H1 (cell line): ENCODE data around the gene CLCF1. TPM values are rescaled to one million over a fixed set of nuclear protein-coding genes. Genes with fewer than 3 reads are reported as not detected.

Source experiments
- CTCF ChIA-PET: fragments of 300-600 bp; sonication (Branson Sonifier 250); formaldehyde crosslinking; loops from one replicate; lab custom pipeline; 2021; ENCODE audit not compliant: partially characterized antibody; lab: Charles Lee
- POLR2A ChIA-PET: fragments of 300-600 bp; sonication (Branson Sonifier 250); formaldehyde crosslinking; loops from one replicate; lab custom pipeline; 2021; ENCODE audit warnings: inconsistent platforms; ENCODE audit not compliant: partially characterized antibody; lab: Charles Lee
- DNase-seq, 2 experiments: peaks; one replicate each; pipeline versions ENCODE4 v3.0.0 to v3.0.0-alpha.2; 2010 to 2022; ENCODE audit warnings: low spot score in 2 of 2, low read depth in 1 of 2, mixed read lengths in 1 of 2
- FAIRE-seq: peaks from 2 replicates; lab custom pipeline; 2011; peaks lifted over from hg19 to GRCh38; lab: Jason Lieb, UNC
- H2AFZ ChIP-seq: 2 replicates; pipeline ENCODE4 v1.8.1; 2012; ENCODE audit warnings: low read length, inconsistent platforms
- H2AK5ac ChIP-seq: 2 replicates; pipeline ENCODE4 v1.6.1; 2013; ENCODE audit warnings: low read depth, low read length
- H2BK120ac ChIP-seq: replicated peaks from 2 replicates; pipeline ENCODE3; 2013; ENCODE audit warnings: low read depth, low read length, inconsistent platforms
- H2BK12ac ChIP-seq: 2 replicates; pipeline ENCODE4 v1.6.1; 2013; ENCODE audit warnings: low read depth, low read length
- H2BK15ac ChIP-seq: 2 replicates; pipeline ENCODE4 v1.6.1; 2013; ENCODE audit warnings: low read length
- H2BK20ac ChIP-seq: 2 replicates; pipeline ENCODE4 v1.6.1; 2013; ENCODE audit warnings: low read length
- H2BK5ac ChIP-seq: 2 replicates; pipeline ENCODE4 v1.6.1; 2013; ENCODE audit warnings: low read depth, low read length
- H3K14ac ChIP-seq: 2 replicates; pipeline ENCODE4 v1.6.1; 2013; ENCODE audit warnings: inconsistent platforms; ENCODE audit not compliant: insufficient read length
- H3K18ac ChIP-seq: 2 replicates; pipeline ENCODE4 v1.6.1; 2013; ENCODE audit warnings: low read length; ENCODE audit errors: extremely low read depth
- H3K23ac ChIP-seq: 2 replicates; pipeline ENCODE4 v1.6.1; 2013; ENCODE audit warnings: inconsistent platforms; ENCODE audit not compliant: insufficient read length
- H3K23me2 ChIP-seq: 2 replicates; pipeline ENCODE4 v1.6.1; 2013; ENCODE audit warnings: low read depth, low read length
- H3K27ac ChIP-seq: 2 replicates; pipeline ENCODE4 v1.6.1; 2011; ENCODE audit warnings: low read depth, low read length, inconsistent platforms
- H3K27me3 ChIP-seq, 4 experiments: replicated peaks in 1 of 4; 1 replicate in 1 of 4; 2 replicates in 3 of 4; pipeline versions ENCODE4 v1.6.1 to v1.8.1; 2011 to 2013; ENCODE audit warnings: low read length in 3 of 4, mild to moderate bottlenecking in 3 of 4, inconsistent platforms in 2 of 4, mixed read lengths in 2 of 4, moderate library complexity in 1 of 4; ENCODE audit not compliant: control insufficient read depth in 3 of 4, insufficient read depth in 3 of 4; ENCODE audit errors: extremely low read depth in 1 of 4
- H3K36me3 ChIP-seq, 4 experiments: 2 replicates each; pipeline versions ENCODE4 v1.6.1 to v1.8.1; 2011 to 2013; ENCODE audit warnings: mild to moderate bottlenecking in 4 of 4, low read length in 3 of 4, moderate library complexity in 2 of 4, control low read depth in 1 of 4, inconsistent platforms in 1 of 4; ENCODE audit not compliant: insufficient read depth in 4 of 4, control insufficient read depth in 2 of 4
- H3K4ac ChIP-seq: replicated peaks from 2 replicates; pipeline ENCODE3; 2013; ENCODE audit warnings: low read length, low read depth, mixed read lengths, inconsistent platforms; ENCODE audit not compliant: insufficient read length
- H3K4me1 ChIP-seq, 4 experiments: replicated peaks in 1 of 4; 1 replicate in 1 of 4; 2 replicates in 3 of 4; pipeline versions ENCODE4 v1.6.1 to v1.8.1; 2011 to 2013; ENCODE audit warnings: low read length in 3 of 4, inconsistent platforms in 2 of 4, mixed read lengths in 1 of 4; ENCODE audit not compliant: insufficient read depth in 4 of 4, control insufficient read depth in 3 of 4
- H3K4me2 ChIP-seq, 2 experiments: 2 replicates each; pipeline versions ENCODE4 v1.6.1 to v1.8.1; 2011 to 2013; ENCODE audit warnings: low read depth in 2 of 2, low read length in 2 of 2, control low read depth in 1 of 2, inconsistent platforms in 1 of 2, mild to moderate bottlenecking in 1 of 2; ENCODE audit not compliant: insufficient read depth in 1 of 2
- H3K4me3 ChIP-seq, 4 experiments: fragments of 200-600, 300-600 bp in 1 of 4; sonication (generic), shearing (Covaris generic), sonication (Bioruptor Twin) in 1 of 4; 2 replicates each; pipeline versions ENCODE4 v1.5.1 to v1.8.1; 2011 to 2016; ENCODE audit warnings: low read length in 4 of 4, low read depth in 3 of 4, control low read depth in 2 of 4, inconsistent platforms in 2 of 4, mild to moderate bottlenecking in 2 of 4, mixed read lengths in 1 of 4, moderate library complexity in 1 of 4; ENCODE audit not compliant: insufficient read depth in 2 of 4; ENCODE audit errors: extremely low read depth in 1 of 4
- H3K56ac ChIP-seq: replicated peaks from 2 replicates; pipeline ENCODE3; 2013; ENCODE audit warnings: low read depth, mild to moderate bottlenecking, mixed read lengths, low read length, inconsistent platforms; ENCODE audit not compliant: insufficient read length
- H3K79me1 ChIP-seq: 2 replicates; pipeline ENCODE4 v1.6.1; 2013; ENCODE audit warnings: low read depth, low read length, control low read depth
- H3K79me2 ChIP-seq, 2 experiments: 2 replicates each; pipeline versions ENCODE4 v1.6.1 to v1.8.1; 2012 to 2013; ENCODE audit warnings: low read length in 2 of 2, mild to moderate bottlenecking in 2 of 2, inconsistent platforms in 1 of 2; ENCODE audit not compliant: insufficient read depth in 2 of 2, control insufficient read depth in 1 of 2
- H3K9ac ChIP-seq, 4 experiments: replicated peaks in 1 of 4; 1 replicate in 1 of 4; 2 replicates in 3 of 4; pipeline versions ENCODE4 v1.6.1 to v1.8.1; 2011 to 2013; ENCODE audit warnings: low read depth in 3 of 4, low read length in 3 of 4, control low read depth in 2 of 4, mild to moderate bottlenecking in 2 of 4, moderate library complexity in 2 of 4, inconsistent platforms in 1 of 4; ENCODE audit errors: extremely low read depth in 1 of 4
- H3K9me3 ChIP-seq, 2 experiments: 2 replicates each; pipeline versions ENCODE4 v1.6.1 to v1.8.1; 2012 to 2013; ENCODE audit warnings: mild to moderate bottlenecking in 2 of 2, moderate library complexity in 2 of 2, control low read depth in 1 of 2, inconsistent platforms in 1 of 2, low read depth in 1 of 2, low read length in 1 of 2, mixed read lengths in 1 of 2; ENCODE audit not compliant: insufficient read depth in 2 of 2
- H4K20me1 ChIP-seq, 2 experiments: replicated peaks in 1 of 2; 2 replicates each; pipeline versions ENCODE3 to v1.8.1; 2011 to 2013; ENCODE audit warnings: inconsistent platforms in 2 of 2, low read length in 2 of 2, mild to moderate bottlenecking in 1 of 2; ENCODE audit not compliant: insufficient read depth in 2 of 2, control insufficient read depth in 1 of 2
- H4K5ac ChIP-seq: 2 replicates; pipeline ENCODE4 v1.6.1; 2013; ENCODE audit warnings: low read length, low read depth, mixed read lengths, inconsistent platforms; ENCODE audit not compliant: insufficient read length
- H4K8ac ChIP-seq: 2 replicates; pipeline ENCODE4 v1.8.0; 2013; ENCODE audit warnings: mild to moderate bottlenecking, moderate library complexity, low read length, inconsistent platforms; ENCODE audit not compliant: insufficient read depth; ENCODE audit errors: extremely low read depth
- H4K91ac ChIP-seq: replicated peaks from 2 replicates; pipeline ENCODE3; 2013; ENCODE audit warnings: low read length, mixed read lengths, inconsistent platforms; ENCODE audit not compliant: insufficient read length
- ASH2L ChIP-seq: fragments of 200-600, 300-600 bp; sonication (generic); IDR thresholded peaks from one replicate; pipeline ENCODE4 v1.7.1; 2017; ENCODE audit warnings: low read length
- CBX5 ChIP-seq: fragments of 300-800, 300-1000 bp; sonication (generic); IDR thresholded peaks from 2 replicates; pipeline ENCODE4 v1.7.1; 2016; ENCODE audit warnings: antibody characterized with exemption, low read length, low read depth
- CHD1 ChIP-seq: IDR thresholded peaks from 2 replicates; pipeline ENCODE4 v1.6.1; 2012; ENCODE audit warnings: low read depth, low read length, improper control_type of control experiment
- CTBP2 ChIP-seq: IDR thresholded peaks from 2 replicates; pipeline ENCODE4 v1.7.0; 2011; ENCODE audit warnings: borderline replicate concordance, mild to moderate bottlenecking, moderate library complexity, mixed read lengths, low read length; ENCODE audit not compliant: insufficient read depth, insufficient read length
- EGR1 ChIP-seq: IDR thresholded peaks from 2 replicates; pipeline ENCODE4 v1.6.1; 2011; ENCODE audit warnings: low read depth, low read length, borderline replicate concordance
- EZH2 ChIP-seq: fragments of 200-600 bp; sonication (generic); IDR thresholded peaks from 2 replicates; pipeline ENCODE4 v1.7.1; 2012; ENCODE audit warnings: low read depth, mild to moderate bottlenecking, moderate library complexity, low read length, inconsistent platforms; ENCODE audit not compliant: severe bottlenecking
- GABPA ChIP-seq: IDR thresholded peaks from 2 replicates; pipeline ENCODE4 v1.6.1; 2011; ENCODE audit warnings: mild to moderate bottlenecking, low read length, moderate library complexity, borderline replicate concordance; ENCODE audit not compliant: insufficient read depth
- GTF2F1 ChIP-seq: IDR thresholded peaks from 2 replicates; pipeline ENCODE4 v1.6.1; 2012; ENCODE audit warnings: low read depth, low read length, improper control_type of control experiment, borderline replicate concordance
- KDM1A ChIP-seq: fragments of 200-600, 300-600 bp; sonication (generic); IDR thresholded peaks from 2 replicates; pipeline ENCODE4 v1.7.1; 2016; ENCODE audit warnings: mild to moderate bottlenecking, low read length, borderline replicate concordance
- POLR2A ChIP-seq, 2 experiments: IDR thresholded peaks; 1 replicate in 1 of 2; 2 replicates in 1 of 2; pipeline ENCODE4 v1.6.1; 2011; ENCODE audit warnings: low read depth in 2 of 2, low read length in 2 of 2, mild to moderate bottlenecking in 2 of 2; ENCODE audit errors: control extremely low read depth in 1 of 2
- POLR2AphosphoS5 ChIP-seq: IDR thresholded peaks from 2 replicates; pipeline ENCODE4 v1.6.1; 2011; ENCODE audit warnings: low read depth, low read length
- POU5F1 ChIP-seq: IDR thresholded peaks from 2 replicates; pipeline ENCODE4 v1.6.1; 2011; ENCODE audit warnings: low read depth, mild to moderate bottlenecking, low read length, moderate library complexity
- RFX5 ChIP-seq: IDR thresholded peaks from 2 replicates; pipeline ENCODE4 v1.6.1; 2011; ENCODE audit warnings: low read depth, low read length, improper control_type of control experiment, borderline replicate concordance
- SP4 ChIP-seq: IDR thresholded peaks from 2 replicates; pipeline ENCODE4 v1.6.1; 2012; ENCODE audit warnings: low read length, inconsistent platforms
- WGBS, 2 experiments: shearing (Covaris generic) in 1 of 2; methylation state at CpG; one replicate each; pipeline versions ENCODE4 v1.1.6 to v1.1.7; 2013 to 2015; ENCODE audit warnings: low lambda C conversion rate in 2 of 2, mixed read lengths in 2 of 2, inconsistent platforms in 1 of 2, low coverage in 1 of 2, missing lambda C conversion rate in 1 of 2; ENCODE audit not compliant: insufficient replicate concordance in 2 of 2, insufficient coverage in 1 of 2, insufficient read length in 1 of 2; ENCODE audit errors: extremely low coverage in 1 of 2, missing lambda C conversion rate in 1 of 2; 5-methylcytosine and 5-hydroxymethylcytosine counted together
- polyA plus RNA-seq, 7 experiments: library from polyadenylated mRNA; depleted of rRNA in 3 of 7; stranded (reverse) in 5 of 7; unstranded in 2 of 7; fragments of >200 nt in 5 of 7; fragments of 200-250 nt in 2 of 7; gene quantifications; 1 replicate in 5 of 7; 2 replicates in 1 of 7; 4 replicates in 1 of 7; pipeline versions ENCODE4 v1.2.1 to v1.2.3, GENCODE V29; 2011 to 2013; ENCODE audit warnings: missing spikeins in 2 of 7, mixed read lengths in 2 of 7
- total RNA-seq: library from RNA; stranded (reverse); fragmentation: NEBNext Ultra II Directional; extraction: Animal tissue kit (Norgen Biotek cat#: 25700); gene quantifications from 2 replicates; pipeline ENCODE4 v1.2.1, GENCODE V29; 2021

The CLCF1 gene
- total and polyA plus RNA-seq, 2 of the 8 experiments (the other 6 are each of a cell fraction or from before 2014, with no cell fraction given), result 0.32 to 1.2 TPM

DNA sequence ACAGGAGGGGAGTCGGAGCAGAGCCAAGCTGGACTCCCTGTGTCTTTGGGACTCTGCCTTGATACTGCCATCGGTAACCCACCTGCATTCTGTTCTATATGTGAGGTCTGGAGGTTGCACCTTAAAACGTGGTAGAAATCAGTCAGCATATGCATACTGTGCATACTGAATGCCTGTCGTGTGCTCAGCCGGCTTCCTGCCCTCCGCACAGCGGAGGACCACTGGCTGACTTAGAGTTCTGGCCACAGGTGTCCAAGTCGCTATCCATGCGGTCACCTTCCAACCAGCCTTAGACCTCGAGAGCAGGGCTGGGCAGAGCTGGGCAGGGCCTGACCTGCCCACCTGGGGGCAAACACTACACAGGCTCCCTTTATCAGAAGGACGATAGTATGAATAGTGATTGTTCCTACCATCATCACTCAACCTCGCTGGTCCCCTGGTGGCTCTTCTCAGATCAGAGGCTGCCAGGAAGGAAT is 34.3 kb upstream of the CLCF1 start:
- H3K4me2 ChIP-seq, result no peak overlapping the region
- 0 out of 2 replicates have a peak overlapping the region, but pooled peaks have one; percentile 24 for H2BK5ac ChIP-seq
- 79% methylated on average over 12 of the region's 12 CpGs; no CpG with 5 or more reads in 1 of the 2 experiments for WGBS, 2 experiments
- no peak overlapping the region for H4K5ac ChIP-seq
- H3K79me1 ChIP-seq, result no peaks in the 10 kb centered on the region
- H3K4ac ChIP-seq, result no peak overlapping the region
- H3K23me2 ChIP-seq, result no peaks in the 10 kb centered on the region
- ChIA-PET POLR2A (interaction anchor here (0.9 to 1.9 kb wide), 11 partner anchors 10 to 119 kb away, joined by 3 to 8 read pairs (median 3); partner anchors contain the start of genes ANKRD13D, POLD4, PTPRCAP and RAD9A), CTCF (interaction anchor here (0.5 to 1.2 kb wide), 6 partner anchors 9 to 146 kb away, joined by 3 to 6 read pairs (median 4); no protein-coding TSS in a partner anchor)
- H2AFZ ChIP-seq, result no peak overlapping the region
- H4K91ac ChIP-seq, result no peak overlapping the region
- 0 out of 2 replicates have a peak overlapping the region, but pooled peaks have one; percentile 46 for H2BK15ac ChIP-seq
- no peak overlapping the region for H3K9ac ChIP-seq
- H3K27me3 ChIP-seq, result peaks cover 0 to 15% (median 5%) of the 10 kb centered on the region in 4 experiments; a peak in 3 of 7 replicates
- no peaks in the 10 kb centered on the region for H3K9me3 ChIP-seq
- H3K4me1 ChIP-seq, result peaks cover 0 to 11% (median 7%) of the 10 kb centered on the region in 4 experiments; a peak in 5 of 7 replicates
- H4K20me1 ChIP-seq, result no peaks in the 10 kb centered on the region
- no peak overlapping the region for H3K56ac ChIP-seq
- no peak overlapping the region for H3K4me3 ChIP-seq
- no peak overlapping the region for H2BK120ac ChIP-seq
- no peak overlapping the region for H3K14ac ChIP-seq
- no peak overlapping the region for H4K8ac ChIP-seq
- FAIRE-seq, result no peak
- H2BK12ac ChIP-seq, result no peak overlapping the region
- no peak overlapping the region for H3K27ac ChIP-seq
- H3K79me2 ChIP-seq, result no peaks in the 10 kb centered on the region
- no peak overlapping the region for H2BK20ac ChIP-seq
- H2AK5ac ChIP-seq, result peak overlapping the region; percentile 1; the same call in 1 of the 2 replicates
- no peak overlapping the region for H3K23ac ChIP-seq
- H3K36me3 ChIP-seq, result no peaks in the 10 kb centered on the region
- no peak for DNase-seq
- H3K18ac ChIP-seq, result no peak overlapping the region
- TF ChIP-seq EGR1 (no peak), GABPA (no peak), CBX5 (no peak), POU5F1 (no peak), SP4 (no peak), ASH2L (no peak), EZH2 (no peak), CHD1 (no peak), POLR2A (IDR thresholded peaks at IDR 0.05; ENCODE audit: control extremely low read depth in 1 of 2, low read depth in 2 of 2, low read length in 2 of 2) (no peak), RFX5 (no peak), POLR2AphosphoS5 (no peak), KDM1A (no peak), GTF2F1 (no peak), CTBP2 (no peak)
